A549 (cell line): ENCODE data around the gene VWF. TPM values are rescaled to one million over a fixed set of nuclear protein-coding genes. Genes with fewer than 3 reads are reported as not detected.

Experiments used
- ATAC-seq, 2 experiments: fragments of 200-7000 bp in 1 of 2; fragments of >200 bp in 1 of 2; cut with Nextera tagmentation in 1 of 2; cut with Tn5 transposase in 1 of 2; 3 replicates each; pipeline versions ENCODE4 v1.8.0 to v1.9.1; 2018 to 2020; ENCODE audit warnings: mild to moderate bottlenecking in 1 of 2, moderate library complexity in 1 of 2
- CTCF ChIA-PET: fragments of 300-600 bp; sonication (Branson Sonifier 250); formaldehyde crosslinking; extraction: SDS; loops from one replicate; lab custom pipeline; 2021; ENCODE audit warnings: antibody characterized with exemption, inconsistent platforms; lab: Yijun Ruan, JAX
- POLR2A ChIA-PET: fragments of 350-600 bp; formaldehyde crosslinking; extraction: SDS; loops from one replicate; lab custom pipeline; 2021; ENCODE audit warnings: antibody characterized with exemption, inconsistent platforms; lab: Yijun Ruan, JAX
- DNase-seq, 2 experiments: peaks; one replicate each; pipeline versions ENCODE4 v3.0.0 to v3.0.0-alpha.2; 2011 to 2016; ENCODE audit warnings: low read depth in 1 of 2, low spot score in 1 of 2
- FAIRE-seq: peaks from 2 replicates; lab custom pipeline; 2011; peaks lifted over from hg19 to GRCh38; lab: Jason Lieb, UNC
- H3K27ac ChIP-seq, 2 experiments: fragments of >200 bp; sonication (Bioruptor Twin); formaldehyde crosslinking; 3 replicates each; pipeline ENCODE4 v1.5.1; 2016 to 2017
- H3K4me1 ChIP-seq: fragments of >200 bp; sonication (Bioruptor Twin); formaldehyde crosslinking; 3 replicates; pipeline ENCODE4 v1.6.1; 2016
- H3K4me2 ChIP-seq: fragments of >200 bp; sonication (Bioruptor Twin); formaldehyde crosslinking; 3 replicates; pipeline ENCODE4 v1.6.1; 2016
- H3K4me3 ChIP-seq: fragments of >200 bp; sonication (Bioruptor Twin); formaldehyde crosslinking; 3 replicates; pipeline ENCODE4 v1.5.1; 2016
- H3K9me3 ChIP-seq: fragments of >200 bp; sonication (Bioruptor Twin); formaldehyde crosslinking; 3 replicates; pipeline ENCODE4 v1.6.1; 2016
- BCL3 ChIP-seq: fragments of >200 bp; sonication (Bioruptor Twin); formaldehyde crosslinking; IDR thresholded peaks from 3 replicates; pipeline ENCODE4 v1.6.1; 2016
- BHLHE40 ChIP-seq: IDR thresholded peaks from 2 replicates; pipeline ENCODE4 v1.6.1; 2012; ENCODE audit warnings: low read depth, low read length, inconsistent platforms
- CTCF ChIP-seq: fragments of >200 bp; sonication (Bioruptor Twin); formaldehyde crosslinking; IDR thresholded peaks from 3 replicates; pipeline ENCODE4 v1.5.1; 2016
- EHMT2 ChIP-seq: fragments of 200-600 bp; sonication (generic); IDR thresholded peaks from 2 replicates; pipeline ENCODE4 v1.6.1; 2016; ENCODE audit warnings: antibody characterized with exemption, low read depth, mild to moderate bottlenecking, moderate library complexity
- EP300 ChIP-seq, 2 experiments: fragments of >200 bp; sonication (Bioruptor Twin); formaldehyde crosslinking; IDR thresholded peaks; 2 replicates in 1 of 2; 3 replicates in 1 of 2; pipeline ENCODE4 v1.6.1; 2016 to 2017
- ESRRA ChIP-seq: fragments of 150-350 bp; IDR thresholded peaks from 2 replicates; pipeline ENCODE4 v1.6.1; 2014; ENCODE audit warnings: mild to moderate bottlenecking, low read length, borderline replicate concordance
- FOSB ChIP-seq: fragments of 250-450 bp; sonication (Bioruptor Pico); IDR thresholded peaks from 2 replicates; pipeline ENCODE4 v1.5.0; 2020; ENCODE audit warnings: mild to moderate bottlenecking, moderate library complexity
- HEYL ChIP-seq: fragments of 250-450 bp; sonication (Bioruptor Pico); IDR thresholded peaks from 2 replicates; pipeline ENCODE4 v1.8.0; 2021; ENCODE audit warnings: mild to moderate bottlenecking, moderate library complexity
- HMGXB4 ChIP-seq: fragments of 250-450 bp; sonication (Bioruptor Pico); IDR thresholded peaks from 2 replicates; pipeline ENCODE4 v1.5.0; 2021; ENCODE audit warnings: mild to moderate bottlenecking, moderate library complexity, borderline replicate concordance
- HOXA7 ChIP-seq: fragments of 250-450 bp; sonication (Bioruptor Pico); IDR thresholded peaks from 2 replicates; pipeline ENCODE4 v1.5.0; 2020; ENCODE audit warnings: mild to moderate bottlenecking, moderate library complexity
- JUNB ChIP-seq: fragments of >200 bp; sonication (Bioruptor Twin); formaldehyde crosslinking; IDR thresholded peaks from 2 replicates; pipeline ENCODE4 v1.6.1; 2016
- KDM1A ChIP-seq: fragments of 200-600 bp; sonication (generic); IDR thresholded peaks from 2 replicates; pipeline ENCODE4 v1.6.1; 2016; ENCODE audit warnings: low read depth, mild to moderate bottlenecking
- MAFK ChIP-seq: fragments of 450-650 bp; IDR thresholded peaks from 2 replicates; pipeline ENCODE4 v1.6.1; 2014; ENCODE audit not compliant: partially characterized antibody
- MAZ ChIP-seq: fragments of 150-350 bp; IDR thresholded peaks from 2 replicates; pipeline ENCODE4 v1.6.1; 2014; ENCODE audit warnings: antibody characterized with exemption, low read depth, low read length, borderline replicate concordance
- NFE2L2 ChIP-seq: fragments of 150-350 bp; conservative IDR thresholded peaks from 2 replicates; pipeline ENCODE4 v1.6.1; 2014; ENCODE audit warnings: low read length
- NPAS2 ChIP-seq: fragments of 250-450 bp; sonication (Bioruptor Pico); IDR thresholded peaks from 2 replicates; pipeline ENCODE4 v1.8.0; 2022; ENCODE audit warnings: mild to moderate bottlenecking, moderate library complexity, borderline replicate concordance
- PHF8 ChIP-seq: fragments of 200-600 bp; sonication (generic); IDR thresholded peaks from 2 replicates; pipeline ENCODE4 v1.6.1; 2016; ENCODE audit warnings: low read depth, mild to moderate bottlenecking, antibody characterized with exemption, moderate library complexity, borderline replicate concordance
- POLR2AphosphoS2 ChIP-seq: conservative IDR thresholded peaks from 2 replicates; pipeline ENCODE4 v1.6.1; 2012; ENCODE audit warnings: low read length, improper control_type of control experiment, inconsistent platforms
- RAD21 ChIP-seq, 2 experiments: fragments of >200 bp in 1 of 2; sonication (Bioruptor Twin) in 1 of 2; formaldehyde crosslinking in 1 of 2; IDR thresholded peaks in 1 of 2; conservative IDR thresholded peaks in 1 of 2; 2 replicates in 1 of 2; 3 replicates in 1 of 2; pipeline ENCODE4 v1.6.1; 2012 to 2018; ENCODE audit warnings: inconsistent platforms in 1 of 2
- RCOR1 ChIP-seq: fragments of 150-350 bp; IDR thresholded peaks from 2 replicates; pipeline ENCODE4 v1.6.1; 2014; ENCODE audit warnings: antibody characterized with exemption, low read length, low read depth
- SMC3 ChIP-seq: fragments of >200 bp; sonication (Bioruptor Twin); formaldehyde crosslinking; IDR thresholded peaks from 3 replicates; pipeline ENCODE4 v1.6.1; 2018; ENCODE audit warnings: inconsistent platforms
- SREBF2 ChIP-seq: fragments of 450-650 bp; IDR thresholded peaks from 2 replicates; pipeline ENCODE4 v1.6.1; 2014; ENCODE audit warnings: mild to moderate bottlenecking, moderate library complexity
- TFCP2L1 ChIP-seq: fragments of 250-450 bp; sonication (Bioruptor Pico); IDR thresholded peaks from 2 replicates; pipeline ENCODE4 v1.5.0; 2021; ENCODE audit warnings: mild to moderate bottlenecking
- TP53 ChIP-seq: fragments of 250-450 bp; sonication (Bioruptor Pico); IDR thresholded peaks from 2 replicates; pipeline ENCODE4 v1.5.0; 2021; ENCODE audit warnings: mild to moderate bottlenecking, moderate library complexity
- ZC3H11A ChIP-seq: fragments of 450-650 bp; IDR thresholded peaks from 2 replicates; pipeline ENCODE4 v1.6.1; 2014; ENCODE audit warnings: antibody characterized with exemption, mild to moderate bottlenecking
- ZFP36 ChIP-seq: fragments of 450-650 bp; IDR thresholded peaks from 2 replicates; pipeline ENCODE4 v1.6.1; 2014; ENCODE audit warnings: borderline replicate concordance; ENCODE audit not compliant: partially characterized antibody
- ZNF302 ChIP-seq: fragments of 250-450 bp; sonication (Bioruptor Pico); IDR thresholded peaks from 2 replicates; pipeline ENCODE4 v1.9.0; 2021; ENCODE audit warnings: inconsistent platforms, mild to moderate bottlenecking, moderate library complexity
- WGBS: methylation state at CpG from one replicate; pipeline ENCODE4 v1.1.6; 2017; ENCODE audit errors: missing lambda C conversion rate; 5-methylcytosine and 5-hydroxymethylcytosine counted together
- polyA plus RNA-seq, 4 experiments: library from polyadenylated mRNA; depleted of rRNA in 3 of 4; stranded (reverse); fragments of >200 nt; fragmentation: RNase III in 1 of 4; extraction: RNeasy Plus Mini Kit Qiagen cat#74134 plus additional on column Dnase treatment in 1 of 4; gene quantifications; 2 replicates in 3 of 4; 3 replicates in 1 of 4; pipeline ENCODE4 v1.2.3, GENCODE V29; 2011 to 2017

VWF gene
- polyA plus RNA-seq, 2 of the 4 experiments (the other 2 are of a cell fraction): 0.01 TPM; not detected in 1

DNA sequence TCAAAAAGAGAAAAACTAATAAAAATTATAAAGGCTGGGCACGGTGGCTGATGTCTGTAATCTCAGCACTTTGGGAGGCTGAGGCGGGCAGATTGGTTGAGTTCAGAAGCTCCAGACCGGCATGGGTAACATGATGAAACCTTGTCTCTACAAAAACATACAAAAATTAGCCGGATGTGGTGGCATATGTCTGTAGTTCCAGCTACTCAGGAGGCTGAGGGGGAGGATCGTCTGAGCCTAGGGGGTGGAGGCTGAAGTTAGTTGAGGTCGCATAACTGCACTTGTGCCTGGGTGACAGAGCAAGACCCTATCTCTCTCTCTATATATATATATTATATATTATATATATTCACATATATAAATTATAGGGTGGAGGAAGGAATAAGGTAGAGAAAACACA lies 146.9 kb downstream of the VWF start (continued):
- TF ChIP-seq FOSB (CRISPR knock-in tag) (no peak), RCOR1 (no peak), POLR2AphosphoS2 (no peak), SREBF2 (no peak), EHMT2 (no peak), EP300 (IDR thresholded peaks at IDR 0.05) (no peak), CTCF (no peak)

- WGBS: 5% methylated on average over 6 of the region's 6 CpGs
- ChIA-PET CTCF (interaction anchor here (1.5 to 7.7 kb wide), 3 partner anchors 12 to 308 kb away, joined by 4 to 64 read pairs (median 5); no protein-coding TSS in a partner anchor), POLR2A (no interaction called here)
- no peak for DNase-seq
- no peak for TF ChIP-seq HEYL (CRISPR knock-in tag)
- no peak for TF ChIP-seq ZC3H11A
- no peak for TF ChIP-seq TP53
- no peak for TF ChIP-seq TFCP2L1 (CRISPR knock-in tag)
- no peak for TF ChIP-seq HMGXB4
- no peak for TF ChIP-seq NPAS2 (CRISPR knock-in tag)
- no peak for TF ChIP-seq NFE2L2
- TF ChIP-seq BHLHE40: no peak
- TF ChIP-seq HOXA7 (CRISPR knock-in tag): no peak
- no peak for TF ChIP-seq MAFK
- TF ChIP-seq PHF8: no peak
- TF ChIP-seq RCOR1: no peak
- TF ChIP-seq MAZ: no peak
- no peak for TF ChIP-seq KDM1A
- TF ChIP-seq BCL3: no peak
- no peak for TF ChIP-seq POLR2AphosphoS2
- TF ChIP-seq SMC3: no peak
- Histone ChIP-seq H3K4me2 (no peak overlapping the region), H3K27ac (no peak overlapping the region), H3K4me1 (no peaks in the 10 kb centered on the region), H3K4me3 (no peak overlapping the region), H3K9me3 (no peaks in the 10 kb centered on the region)
- no peak for FAIRE-seq
- ATAC-seq: no peak
Observed at GRCh38 chr12:5976711-5977110, 147.8 kb downstream of the VWF start.

GRCh38 chr12:5976196-5976595 lies 148.3 kb downstream of the VWF start:
- no peak overlapping the region for H3K4me3 ChIP-seq
- FAIRE-seq (no peak), ATAC-seq (no peak), DNase-seq (no peak)
- no peaks in the 10 kb centered on the region for H3K9me3 ChIP-seq
- ChIA-PET CTCF (interaction anchor here (1.5 to 7.7 kb wide), 3 partner anchors 11 to 309 kb away, joined by 4 to 64 read pairs (median 5); no protein-coding TSS in a partner anchor), POLR2A (no interaction called here)
- no peak overlapping the region for H3K4me2 ChIP-seq
- 34% methylated on average over 9 of the region's 9 CpGs for WGBS
- H3K27ac ChIP-seq: no peak overlapping the region
- no peaks in the 10 kb centered on the region for H3K4me1 ChIP-seq
- TF ChIP-seq BCL3: no peak
- TF ChIP-seq ZFP36: no peak
- TF ChIP-seq HEYL (CRISPR knock-in tag): no peak
- no peak for TF ChIP-seq ESRRA
- no peak for TF ChIP-seq MAFK
- no peak for TF ChIP-seq JUNB
- TF ChIP-seq TFCP2L1 (CRISPR knock-in tag): no peak
- TF ChIP-seq RAD21 (conservative IDR thresholded peaks at IDR 0.05 in 1 of 2, IDR thresholded peaks at IDR 0.05 in 1 of 2): no peak
- TF ChIP-seq ZNF302 (CRISPR knock-in tag): no peak
